HG03139 (cell line): ENCODE results near the gene ZNF433.
"Not testable (repeated sequence)": the region's sequence is repeated elsewhere in the genome, so short reads cannot be mapped to it uniquely, and the experiment has no call there.

Experiments used
- ATAC-seq: cut with Tn5 transposase; IDR thresholded peaks from one replicate; pipeline ENCODE4 v1.9.1; 2021; ENCODE audit not compliant: unreplicated experiment

The ZNF433 gene

DNA sequence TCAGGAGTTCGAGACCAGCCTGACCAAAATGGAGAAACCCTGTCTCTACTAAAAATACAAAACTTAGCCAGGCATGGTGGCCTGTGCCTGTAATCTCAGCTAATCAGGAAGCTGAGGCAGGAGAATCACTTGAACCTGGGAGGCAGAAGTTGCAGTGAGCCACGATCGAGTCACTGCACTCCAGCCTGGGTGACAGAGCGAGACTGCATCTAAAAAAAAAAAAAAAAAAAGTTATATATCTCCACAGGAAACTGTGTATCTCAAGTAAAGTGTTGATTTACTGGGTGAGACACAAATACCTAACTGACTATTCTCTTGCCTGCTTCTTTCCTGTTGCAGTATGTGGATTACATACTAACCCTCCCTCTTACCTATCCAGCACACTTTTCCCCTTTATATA is 43.6 kb downstream of the ZNF433 start:
- ATAC-seq = not testable (repeated sequence)

- no peak for ATAC-seq
These were observed 46.4 kb downstream of the ZNF433 start for GRCh38 chr19:11989112-11989456.

- peak; percentile 69 for ATAC-seq
These were observed 47.8 kb downstream of the ZNF433 start for GRCh38 chr19:11987405-11988281.

DNA sequence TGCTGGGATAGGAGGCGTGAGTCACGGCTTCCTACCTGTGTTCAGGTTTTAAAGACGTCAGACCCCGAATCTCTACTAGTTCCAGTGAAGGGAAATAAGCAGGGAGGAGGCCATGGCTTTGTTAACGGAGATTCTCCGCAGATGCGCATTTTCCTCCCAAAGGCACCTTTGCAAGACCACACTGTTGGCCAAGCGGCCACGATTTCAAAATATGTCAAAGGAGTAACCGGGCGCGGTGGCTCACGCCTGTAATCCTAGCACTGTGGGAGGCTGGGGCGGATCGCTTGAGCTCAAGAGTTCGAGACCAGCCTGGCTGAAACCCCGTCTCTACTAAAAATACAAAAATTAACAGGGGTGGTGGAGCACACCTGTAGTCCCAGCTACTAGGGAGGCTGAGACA is 48.7 kb downstream of the ZNF433 start:
- ATAC-seq = no peak

DNA sequence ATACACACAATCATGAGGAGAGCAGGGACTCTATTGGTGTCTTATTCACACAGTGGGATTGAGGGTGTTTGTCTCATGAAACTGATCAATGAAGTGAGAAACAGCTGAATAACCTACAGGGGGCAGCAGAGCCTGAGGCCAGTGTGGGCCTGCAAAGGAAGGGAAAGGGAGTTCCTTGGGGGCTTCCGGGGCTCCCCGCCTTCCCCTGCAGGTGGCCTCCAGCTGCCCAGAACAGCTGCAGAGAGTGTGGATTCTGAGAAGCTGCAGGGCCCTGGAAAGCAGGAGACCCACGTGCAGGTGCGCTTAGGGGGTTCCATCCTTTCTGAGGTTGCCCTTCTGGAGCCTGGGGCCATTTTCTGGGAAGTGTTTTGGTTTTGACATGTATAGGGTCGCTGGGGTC is 50.5 kb downstream of the ZNF433 start:
- no peak for ATAC-seq

DNA sequence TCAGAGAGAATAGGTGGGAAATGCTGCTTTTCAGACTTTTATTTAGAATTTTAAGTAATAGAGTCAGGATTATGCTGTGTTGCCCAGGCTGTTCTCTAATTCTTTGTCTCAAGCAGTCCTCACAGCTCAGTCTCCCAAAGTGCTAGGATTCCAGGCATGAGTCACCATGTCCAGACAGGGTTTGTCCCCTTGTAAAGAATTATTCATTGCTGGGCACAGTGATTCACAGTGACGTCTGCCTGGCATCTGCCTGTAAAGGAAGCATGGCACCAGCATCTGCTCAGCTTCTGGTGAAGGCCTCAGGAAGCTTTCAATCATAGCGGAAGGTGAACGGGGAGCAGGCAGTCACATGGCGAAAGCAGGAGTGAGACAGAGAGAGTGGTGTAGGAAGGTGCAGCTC is 53.0 kb downstream of the ZNF433 start:
- ATAC-seq = no peak

DNA sequence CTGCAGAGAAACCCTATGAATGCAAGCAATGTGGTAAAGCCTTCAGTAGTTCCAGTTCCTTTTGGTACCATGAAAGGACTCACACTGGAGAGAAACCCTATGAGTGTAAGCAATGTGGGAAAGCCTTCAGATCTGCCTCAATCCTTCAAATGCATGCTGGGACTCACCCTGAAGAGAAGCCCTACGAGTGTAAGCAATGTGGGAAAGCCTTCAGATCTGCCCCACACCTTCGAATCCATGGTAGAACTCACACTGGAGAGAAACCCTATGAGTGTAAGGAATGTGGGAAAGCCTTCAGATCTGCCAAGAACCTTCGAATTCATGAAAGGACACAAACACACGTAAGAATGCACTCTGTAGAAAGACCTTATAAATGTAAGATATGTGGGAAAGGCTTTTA is 56.0 kb downstream of the ZNF433 start:
- no peak for ATAC-seq

DNA sequence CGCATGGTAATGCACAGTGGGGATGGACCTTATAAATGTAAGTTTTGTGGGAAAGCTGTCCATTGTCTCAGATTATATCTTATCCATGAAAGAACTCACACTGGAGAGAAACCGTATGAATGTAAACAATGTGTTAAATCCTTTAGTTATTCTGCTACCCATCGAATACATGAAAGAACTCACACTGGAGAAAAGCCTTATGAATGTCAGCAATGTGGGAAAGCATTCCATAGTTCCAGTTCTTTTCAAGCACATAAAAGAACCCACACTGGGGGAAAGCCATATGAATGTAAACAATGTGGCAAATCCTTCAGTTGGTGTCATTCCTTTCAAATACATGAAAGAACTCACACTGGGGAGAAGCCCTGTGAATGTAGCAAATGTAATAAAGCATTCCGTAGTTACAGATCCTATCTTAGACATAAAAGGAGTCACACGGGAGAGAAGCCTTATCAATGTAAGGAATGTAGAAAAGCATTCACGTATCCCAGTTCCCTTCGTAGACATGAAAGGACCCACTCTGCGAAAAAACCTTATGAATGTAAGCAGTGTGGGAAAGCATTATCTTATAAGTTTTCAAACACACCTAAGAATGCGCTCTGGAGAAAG is 56.9 kb downstream of the ZNF433 start:
- no peak for ATAC-seq

GRCh38 chr19:11973019-11973810 is 62.3 kb downstream of the ZNF433 start:
- no peak for ATAC-seq

DNA sequence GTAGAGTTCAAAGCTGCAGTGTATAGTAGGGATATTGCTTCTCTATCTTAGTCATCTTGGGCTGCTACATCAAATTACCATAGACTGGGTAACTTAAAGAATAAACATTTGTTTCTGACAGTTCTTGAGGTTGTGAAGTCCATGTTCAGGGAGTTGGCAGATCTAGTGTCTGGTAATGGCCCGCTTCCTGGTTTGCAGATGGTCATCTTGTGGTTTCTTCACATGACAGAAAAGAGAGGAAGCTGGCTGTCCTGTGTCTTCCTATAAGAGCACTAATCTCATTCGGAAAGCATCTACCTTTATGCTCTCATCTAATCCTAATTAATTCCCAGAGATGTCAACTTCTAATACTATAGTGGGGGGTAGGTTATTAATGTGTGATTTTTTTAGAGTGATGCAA is 64.4 kb downstream of the ZNF433 start:
- ATAC-seq = no peak

DNA sequence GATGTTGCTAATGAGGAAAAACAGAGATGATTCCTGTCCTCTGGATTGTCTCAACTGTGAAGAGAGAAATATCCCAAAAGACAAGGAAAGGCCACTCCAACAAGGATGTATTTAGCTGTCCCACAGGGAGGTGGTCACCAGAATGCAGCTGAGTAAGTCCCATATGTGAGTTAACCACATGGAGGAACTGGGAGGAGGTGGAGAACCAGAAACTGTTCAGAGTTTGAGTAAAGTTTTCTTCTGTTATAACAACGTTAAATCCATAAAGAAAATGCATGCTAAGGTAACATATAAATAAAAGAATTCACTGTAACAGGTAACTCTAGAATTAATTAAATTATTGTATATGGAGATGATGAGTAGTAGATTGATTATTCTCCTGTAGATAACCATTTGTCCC is 65.3 kb downstream of the ZNF433 start:
- ATAC-seq = no peak

- ATAC-seq = peak; percentile 83
These were observed 70.4 kb downstream of the ZNF433 start, which contains the start of gene ZNF763 for GRCh38 chr19:11964858-11965645. TSS of gene ZNF763 (plus strand) at chr19:11965040. CDS start at chr19:11965209, 169 bp downstream.
